Chondrocyte (in vitro differentiated cells): Measurements from ENCODE around the gene PTPRU. TPM values are rescaled to one million over a fixed set of nuclear protein-coding genes. Genes with fewer than 3 reads are reported as not detected.

Experiments used
- DNase-seq: peaks from one replicate; pipeline ENCODE4 v3.0.0; 2021; ENCODE audit warnings: mixed read lengths, low spot score
- H3K27ac Mint-ChIP-seq: one replicate; pipeline ENCODE4 v1.8.0; 2021; ENCODE audit warnings: mild to moderate bottlenecking, moderate library complexity, mixed read lengths; ENCODE audit not compliant: unreplicated experiment
- H3K27me3 Mint-ChIP-seq: 2 replicates; pipeline ENCODE4 v1.8.0; 2021; ENCODE audit warnings: low read depth, mixed read lengths
- H3K36me3 Mint-ChIP-seq: 2 replicates; pipeline ENCODE4 v1.8.0; 2021; ENCODE audit warnings: low read depth, mixed read lengths
- H3K4me1 Mint-ChIP-seq: 2 replicates; pipeline ENCODE4 v1.8.0; 2021; ENCODE audit warnings: low read depth, mild to moderate bottlenecking, mixed read lengths
- H3K4me3 Mint-ChIP-seq: one replicate; pipeline ENCODE4 v1.8.0; 2021; ENCODE audit warnings: mild to moderate bottlenecking, moderate library complexity, mixed read lengths; ENCODE audit not compliant: unreplicated experiment
- H3K9me3 Mint-ChIP-seq: 2 replicates; pipeline ENCODE4 v1.8.0; 2021; ENCODE audit warnings: low read depth, mixed read lengths
- CTCF ChIP-seq: fragments of 200-600 bp; sonication (generic); IDR thresholded peaks from 2 replicates; pipeline ENCODE4 v1.5.0; 2021; ENCODE audit warnings: antibody characterized with exemption, mild to moderate bottlenecking, moderate library complexity
- total RNA-seq: library from RNA; stranded (reverse); gene quantifications from 3 replicates; pipeline ENCODE4 v1.2.1, GENCODE V29; 2021

PTPRU gene
- total RNA-seq, 1 donor from 2014 or later: 12.6 TPM

GRCh38 chr1:29364101-29364678 lies 127.9 kb downstream of the PTPRU start:
- H3K9me3 Mint-ChIP-seq: no peaks in the 10 kb centered on the region
- H3K27ac Mint-ChIP-seq: no peak overlapping the region
- no peaks in the 10 kb centered on the region for H3K36me3 Mint-ChIP-seq
- no peak overlapping the region for H3K4me3 Mint-ChIP-seq
- no peak for DNase-seq
- no peak for TF ChIP-seq CTCF
- no peaks in the 10 kb centered on the region for H3K4me1 Mint-ChIP-seq
- H3K27me3 Mint-ChIP-seq: peaks cover 26% of the 10 kb centered on the region

GRCh38 chr1:29365906-29366670 lies 129.8 kb downstream of the PTPRU start:
- H3K27ac Mint-ChIP-seq: no peak overlapping the region
- no peak overlapping the region for H3K4me3 Mint-ChIP-seq
- H3K36me3 Mint-ChIP-seq: no peaks in the 10 kb centered on the region
- no peaks in the 10 kb centered on the region for H3K9me3 Mint-ChIP-seq
- H3K4me1 Mint-ChIP-seq: no peaks in the 10 kb centered on the region
- TF ChIP-seq CTCF: no peak
- peak; percentile 40 for DNase-seq
- H3K27me3 Mint-ChIP-seq: peaks cover 26% of the 10 kb centered on the region

GRCh38 chr1:29368936-29369932 lies 132.9 kb downstream of the PTPRU start:
- H3K4me1 Mint-ChIP-seq: no peaks in the 10 kb centered on the region
- no peaks in the 10 kb centered on the region for H3K9me3 Mint-ChIP-seq
- peaks cover 46% of the 10 kb centered on the region for H3K27me3 Mint-ChIP-seq
- DNase-seq: no peak
- no peaks in the 10 kb centered on the region for H3K36me3 Mint-ChIP-seq
- TF ChIP-seq CTCF: no peak
- no peak overlapping the region for H3K4me3 Mint-ChIP-seq
- no peak overlapping the region for H3K27ac Mint-ChIP-seq

GRCh38 chr1:29370067-29370466 lies 133.7 kb downstream of the PTPRU start:
- Mint-ChIP-seq H3K27me3 (peaks cover 52% of the 10 kb centered on the region), H3K4me3 (no peak overlapping the region), H3K9me3 (peaks cover 7% of the 10 kb centered on the region), H3K27ac (no peak overlapping the region), H3K36me3 (no peaks in the 10 kb centered on the region), H3K4me1 (no peaks in the 10 kb centered on the region)
- TF ChIP-seq CTCF: no peak
- DNase-seq: no peak

- H3K27ac Mint-ChIP-seq: no peak overlapping the region
- peaks cover 54% of the 10 kb centered on the region for H3K27me3 Mint-ChIP-seq
- no peak for TF ChIP-seq CTCF
- DNase-seq: no peak
- no peaks in the 10 kb centered on the region for H3K4me1 Mint-ChIP-seq
- peaks cover 18% of the 10 kb centered on the region for H3K9me3 Mint-ChIP-seq
- no peak overlapping the region for H3K4me3 Mint-ChIP-seq
- peaks cover 2% of the 10 kb centered on the region for H3K36me3 Mint-ChIP-seq
Measured at GRCh38 chr1:29371332-29371731, 135.0 kb downstream of the PTPRU start.
